H1 (cell line): ENCODE data around the gene RETSAT. TPM values are rescaled to one million over a fixed set of nuclear protein-coding genes. Genes with fewer than 3 reads are reported as not detected.
"Not testable (repeated sequence)": the region's sequence is repeated elsewhere in the genome, so short reads cannot be mapped to it uniquely, and the experiment has no call there.

Experiments
- CTCF ChIA-PET: fragments of 300-600 bp; sonication (Branson Sonifier 250); formaldehyde crosslinking; loops from one replicate; lab custom pipeline; 2021; ENCODE audit not compliant: partially characterized antibody; lab: Charles Lee
- POLR2A ChIA-PET: fragments of 300-600 bp; sonication (Branson Sonifier 250); formaldehyde crosslinking; loops from one replicate; lab custom pipeline; 2021; ENCODE audit warnings: inconsistent platforms; ENCODE audit not compliant: partially characterized antibody; lab: Charles Lee
- DNase-seq, 2 experiments: peaks; one replicate each; pipeline versions ENCODE4 v3.0.0 to v3.0.0-alpha.2; 2010 to 2022; ENCODE audit warnings: low spot score in 2 of 2, low read depth in 1 of 2, mixed read lengths in 1 of 2
- FAIRE-seq: peaks from 2 replicates; lab custom pipeline; 2011; peaks lifted over from hg19 to GRCh38; lab: Jason Lieb, UNC
- H2AFZ ChIP-seq: 2 replicates; pipeline ENCODE4 v1.8.1; 2012; ENCODE audit warnings: low read length, inconsistent platforms
- H2AK5ac ChIP-seq: 2 replicates; pipeline ENCODE4 v1.6.1; 2013; ENCODE audit warnings: low read depth, low read length
- H2BK120ac ChIP-seq: replicated peaks from 2 replicates; pipeline ENCODE3; 2013; ENCODE audit warnings: low read depth, low read length, inconsistent platforms
- H2BK12ac ChIP-seq: 2 replicates; pipeline ENCODE4 v1.6.1; 2013; ENCODE audit warnings: low read depth, low read length
- H2BK15ac ChIP-seq: 2 replicates; pipeline ENCODE4 v1.6.1; 2013; ENCODE audit warnings: low read length
- H2BK20ac ChIP-seq: 2 replicates; pipeline ENCODE4 v1.6.1; 2013; ENCODE audit warnings: low read length
- H2BK5ac ChIP-seq: 2 replicates; pipeline ENCODE4 v1.6.1; 2013; ENCODE audit warnings: low read depth, low read length
- H3K14ac ChIP-seq: 2 replicates; pipeline ENCODE4 v1.6.1; 2013; ENCODE audit warnings: inconsistent platforms; ENCODE audit not compliant: insufficient read length
- H3K18ac ChIP-seq: 2 replicates; pipeline ENCODE4 v1.6.1; 2013; ENCODE audit warnings: low read length; ENCODE audit errors: extremely low read depth
- H3K23ac ChIP-seq: 2 replicates; pipeline ENCODE4 v1.6.1; 2013; ENCODE audit warnings: inconsistent platforms; ENCODE audit not compliant: insufficient read length
- H3K23me2 ChIP-seq: 2 replicates; pipeline ENCODE4 v1.6.1; 2013; ENCODE audit warnings: low read depth, low read length
- H3K27ac ChIP-seq: 2 replicates; pipeline ENCODE4 v1.6.1; 2011; ENCODE audit warnings: low read depth, low read length, inconsistent platforms
- H3K27me3 ChIP-seq, 4 experiments: replicated peaks in 1 of 4; 1 replicate in 1 of 4; 2 replicates in 3 of 4; pipeline versions ENCODE4 v1.6.1 to v1.8.1; 2011 to 2013; ENCODE audit warnings: low read length in 3 of 4, mild to moderate bottlenecking in 3 of 4, inconsistent platforms in 2 of 4, mixed read lengths in 2 of 4, moderate library complexity in 1 of 4; ENCODE audit not compliant: control insufficient read depth in 3 of 4, insufficient read depth in 3 of 4; ENCODE audit errors: extremely low read depth in 1 of 4
- H3K36me3 ChIP-seq, 4 experiments: 2 replicates each; pipeline versions ENCODE4 v1.6.1 to v1.8.1; 2011 to 2013; ENCODE audit warnings: mild to moderate bottlenecking in 4 of 4, low read length in 3 of 4, moderate library complexity in 2 of 4, control low read depth in 1 of 4, inconsistent platforms in 1 of 4; ENCODE audit not compliant: insufficient read depth in 4 of 4, control insufficient read depth in 2 of 4
- H3K4ac ChIP-seq: replicated peaks from 2 replicates; pipeline ENCODE3; 2013; ENCODE audit warnings: low read length, low read depth, mixed read lengths, inconsistent platforms; ENCODE audit not compliant: insufficient read length
- H3K4me1 ChIP-seq, 4 experiments: replicated peaks in 1 of 4; 1 replicate in 1 of 4; 2 replicates in 3 of 4; pipeline versions ENCODE4 v1.6.1 to v1.8.1; 2011 to 2013; ENCODE audit warnings: low read length in 3 of 4, inconsistent platforms in 2 of 4, mixed read lengths in 1 of 4; ENCODE audit not compliant: insufficient read depth in 4 of 4, control insufficient read depth in 3 of 4
- H3K4me2 ChIP-seq, 2 experiments: 2 replicates each; pipeline versions ENCODE4 v1.6.1 to v1.8.1; 2011 to 2013; ENCODE audit warnings: low read depth in 2 of 2, low read length in 2 of 2, control low read depth in 1 of 2, inconsistent platforms in 1 of 2, mild to moderate bottlenecking in 1 of 2; ENCODE audit not compliant: insufficient read depth in 1 of 2
- H3K4me3 ChIP-seq, 4 experiments: fragments of 200-600, 300-600 bp in 1 of 4; sonication (generic), shearing (Covaris generic), sonication (Bioruptor Twin) in 1 of 4; 2 replicates each; pipeline versions ENCODE4 v1.5.1 to v1.8.1; 2011 to 2016; ENCODE audit warnings: low read length in 4 of 4, low read depth in 3 of 4, control low read depth in 2 of 4, inconsistent platforms in 2 of 4, mild to moderate bottlenecking in 2 of 4, mixed read lengths in 1 of 4, moderate library complexity in 1 of 4; ENCODE audit not compliant: insufficient read depth in 2 of 4; ENCODE audit errors: extremely low read depth in 1 of 4
- H3K56ac ChIP-seq: replicated peaks from 2 replicates; pipeline ENCODE3; 2013; ENCODE audit warnings: low read depth, mild to moderate bottlenecking, mixed read lengths, low read length, inconsistent platforms; ENCODE audit not compliant: insufficient read length
- H3K79me1 ChIP-seq: 2 replicates; pipeline ENCODE4 v1.6.1; 2013; ENCODE audit warnings: low read depth, low read length, control low read depth
- H3K79me2 ChIP-seq, 2 experiments: 2 replicates each; pipeline versions ENCODE4 v1.6.1 to v1.8.1; 2012 to 2013; ENCODE audit warnings: low read length in 2 of 2, mild to moderate bottlenecking in 2 of 2, inconsistent platforms in 1 of 2; ENCODE audit not compliant: insufficient read depth in 2 of 2, control insufficient read depth in 1 of 2
- H3K9ac ChIP-seq, 4 experiments: replicated peaks in 1 of 4; 1 replicate in 1 of 4; 2 replicates in 3 of 4; pipeline versions ENCODE4 v1.6.1 to v1.8.1; 2011 to 2013; ENCODE audit warnings: low read depth in 3 of 4, low read length in 3 of 4, control low read depth in 2 of 4, mild to moderate bottlenecking in 2 of 4, moderate library complexity in 2 of 4, inconsistent platforms in 1 of 4; ENCODE audit errors: extremely low read depth in 1 of 4
- H3K9me3 ChIP-seq, 2 experiments: 2 replicates each; pipeline versions ENCODE4 v1.6.1 to v1.8.1; 2012 to 2013; ENCODE audit warnings: mild to moderate bottlenecking in 2 of 2, moderate library complexity in 2 of 2, control low read depth in 1 of 2, inconsistent platforms in 1 of 2, low read depth in 1 of 2, low read length in 1 of 2, mixed read lengths in 1 of 2; ENCODE audit not compliant: insufficient read depth in 2 of 2
- H4K20me1 ChIP-seq, 2 experiments: replicated peaks in 1 of 2; 2 replicates each; pipeline versions ENCODE3 to v1.8.1; 2011 to 2013; ENCODE audit warnings: inconsistent platforms in 2 of 2, low read length in 2 of 2, mild to moderate bottlenecking in 1 of 2; ENCODE audit not compliant: insufficient read depth in 2 of 2, control insufficient read depth in 1 of 2
- H4K5ac ChIP-seq: 2 replicates; pipeline ENCODE4 v1.6.1; 2013; ENCODE audit warnings: low read length, low read depth, mixed read lengths, inconsistent platforms; ENCODE audit not compliant: insufficient read length
- H4K8ac ChIP-seq: 2 replicates; pipeline ENCODE4 v1.8.0; 2013; ENCODE audit warnings: mild to moderate bottlenecking, moderate library complexity, low read length, inconsistent platforms; ENCODE audit not compliant: insufficient read depth; ENCODE audit errors: extremely low read depth
- H4K91ac ChIP-seq: replicated peaks from 2 replicates; pipeline ENCODE3; 2013; ENCODE audit warnings: low read length, mixed read lengths, inconsistent platforms; ENCODE audit not compliant: insufficient read length
- WGBS, 2 experiments: shearing (Covaris generic) in 1 of 2; methylation state at CpG; one replicate each; pipeline versions ENCODE4 v1.1.6 to v1.1.7; 2013 to 2015; ENCODE audit warnings: low lambda C conversion rate in 2 of 2, mixed read lengths in 2 of 2, inconsistent platforms in 1 of 2, low coverage in 1 of 2, missing lambda C conversion rate in 1 of 2; ENCODE audit not compliant: insufficient replicate concordance in 2 of 2, insufficient coverage in 1 of 2, insufficient read length in 1 of 2; ENCODE audit errors: extremely low coverage in 1 of 2, missing lambda C conversion rate in 1 of 2; 5-methylcytosine and 5-hydroxymethylcytosine counted together
- polyA plus RNA-seq, 7 experiments: library from polyadenylated mRNA; depleted of rRNA in 3 of 7; stranded (reverse) in 5 of 7; unstranded in 2 of 7; fragments of >200 nt in 5 of 7; fragments of 200-250 nt in 2 of 7; gene quantifications; 1 replicate in 5 of 7; 2 replicates in 1 of 7; 4 replicates in 1 of 7; pipeline versions ENCODE4 v1.2.1 to v1.2.3, GENCODE V29; 2011 to 2013; ENCODE audit warnings: missing spikeins in 2 of 7, mixed read lengths in 2 of 7
- total RNA-seq: library from RNA; stranded (reverse); fragmentation: NEBNext Ultra II Directional; extraction: Animal tissue kit (Norgen Biotek cat#: 25700); gene quantifications from 2 replicates; pipeline ENCODE4 v1.2.1, GENCODE V29; 2021

Gene RETSAT
- total and polyA plus RNA-seq, 2 of the 8 experiments (the other 6 are each of a cell fraction or from before 2014, with no cell fraction given) = 15.8 to 16.7 TPM

GRCh38 chr2:85383151-85383550 is 28.8 kb upstream of the RETSAT start:
- H3K27me3 ChIP-seq, H3K23me2 ChIP-seq, H2BK12ac ChIP-seq, H3K9ac ChIP-seq, H3K18ac ChIP-seq, H3K27ac ChIP-seq, H3K4ac ChIP-seq, H2BK120ac ChIP-seq, H2AK5ac ChIP-seq, H4K91ac ChIP-seq, H3K56ac ChIP-seq, H4K20me1 ChIP-seq, H4K8ac ChIP-seq, H3K23ac ChIP-seq, H2BK15ac ChIP-seq, H4K5ac ChIP-seq, H3K4me3 ChIP-seq, H2BK5ac ChIP-seq, H2BK20ac ChIP-seq, FAIRE-seq, H3K4me2 ChIP-seq, H3K79me1 ChIP-seq, H3K79me2 ChIP-seq, H3K4me1 ChIP-seq, H3K14ac ChIP-seq, H2AFZ ChIP-seq, DNase-seq: not testable (repeated sequence)
- CTCF ChIA-PET = interaction anchor here (0.6 to 1.9 kb wide), 7 partner anchors 8 to 169 kb away, joined by 3 to 10 read pairs (median 4); no protein-coding TSS in a partner anchor
- WGBS, 2 experiments = 76% methylated on average over 5 of the region's 5 CpGs; no CpG with 5 or more reads in 1 of the 2 experiments
- POLR2A ChIA-PET = interaction anchor here (1.9 to 25.0 kb wide), 3 partner anchors 8 to 178 kb away, joined by 4 to 396 read pairs (median 9); partner anchors contain the start of genes GGCX and MAT2A
- Histone ChIP-seq H3K9me3 (peaks cover 4 to 10% of the 10 kb centered on the region in 2 experiments; a peak in 3 of 4 replicates), H3K36me3 (peaks cover 0 to 11% (median 1%) of the 10 kb centered on the region in 4 experiments; a peak in 4 of 8 replicates)
